GM21619 (cell line): ENCODE data around the gene NAGA.

ENCODE experiments used
- ATAC-seq: cut with Tn5 transposase; IDR thresholded peaks from one replicate; pipeline ENCODE4 v1.9.1; 2021; ENCODE audit not compliant: unreplicated experiment

The NAGA gene

GRCh38 chr22:42050641-42051180 is 19.9 kb downstream of the NAGA start:
- no peak for ATAC-seq

GRCh38 chr22:42041784-42042183 is 28.8 kb downstream of the NAGA start:
- no peak for ATAC-seq

- no peak for ATAC-seq
Observed at GRCh38 chr22:42039271-42039670, 31.3 kb downstream of the NAGA start.

- no peak for ATAC-seq
Observed at GRCh38 chr22:42035256-42035655, 35.4 kb downstream of the NAGA start.

GRCh38 chr22:42033263-42034181 is 37.1 kb downstream of the NAGA start:
- no peak for ATAC-seq

GRCh38 chr22:42026705-42027104 is 43.9 kb downstream of the NAGA start:
- no peak for ATAC-seq

- ATAC-seq: no peak
Observed at GRCh38 chr22:42025421-42025820, 45.2 kb downstream of the NAGA start.

- no peak for ATAC-seq
Observed at GRCh38 chr22:42022162-42022847, 48.3 kb downstream of the NAGA start.

- no peak for ATAC-seq
Observed at GRCh38 chr22:42021571-42021970, 49.0 kb downstream of the NAGA start.

- no peak for ATAC-seq
Observed at GRCh38 chr22:42018224-42018623, 52.4 kb downstream of the NAGA start.

GRCh38 chr22:42016111-42016510 is 54.5 kb downstream of the NAGA start:
- ATAC-seq: no peak

- no peak for ATAC-seq
Observed at GRCh38 chr22:42013385-42013784, 57.2 kb downstream of the NAGA start.

- ATAC-seq: no peak
Observed at GRCh38 chr22:42010778-42011177, 59.8 kb downstream of the NAGA start.
